Transverse colon (tissue), 4 donors: Measurements from ENCODE around the gene RPAP3.

Experiments used
- POLR2A ChIP-seq: fragments of 450-650 bp; IDR thresholded peaks from one replicate; pipeline ENCODE4 v1.6.1; 2016; ENCODE audit warnings: antibody characterized with exemption, mild to moderate bottlenecking, moderate library complexity
- POLR2AphosphoS5 ChIP-seq, 3 donors: sonication (generic); formaldehyde crosslinking; IDR thresholded peaks; one replicate each; pipeline ENCODE4 v1.6.1; 2016; ENCODE audit warnings: antibody characterized with exemption in 3 of 3
- TF ChIP-seq, protein P1 (sequence below), 5 experiments: fragments of 200-600 bp in 3 of 5; fragments of 450-650 bp in 2 of 5; sonication (generic) in 3 of 5; IDR thresholded peaks; 1 replicate in 2 of 5; 2 replicates in 3 of 5; pipeline ENCODE4 v1.5.1; 2016 to 2017; ENCODE audit warnings: antibody characterized with exemption in 5 of 5, inconsistent platforms in 3 of 5, mild to moderate bottlenecking in 2 of 5, moderate library complexity in 1 of 5

DNA sequence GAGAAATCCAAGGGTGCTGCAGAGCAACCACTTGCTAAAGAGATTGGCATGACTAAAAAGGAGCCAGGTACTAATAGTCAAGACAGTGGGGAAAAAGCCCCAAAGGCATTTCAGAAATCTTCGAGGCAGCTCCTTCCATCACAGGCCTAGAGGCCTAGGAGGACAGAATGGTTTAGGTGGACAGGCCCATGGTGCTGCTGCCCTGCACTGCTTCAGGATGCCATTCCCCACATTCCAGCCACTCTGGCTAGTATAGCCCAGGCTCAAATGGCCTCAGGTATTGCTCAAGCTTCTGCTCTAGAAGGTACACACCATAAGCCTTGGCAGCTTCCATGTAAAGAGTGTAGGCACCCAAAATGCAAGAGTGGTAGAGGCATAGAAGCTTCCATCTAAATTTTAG lies 92.9 kb downstream of the RPAP3 start:
- TF ChIP-seq POLR2AphosphoS5 (IDR thresholded peaks at IDR 0.05) = no peak
- TF ChIP-seq, protein P1, sequence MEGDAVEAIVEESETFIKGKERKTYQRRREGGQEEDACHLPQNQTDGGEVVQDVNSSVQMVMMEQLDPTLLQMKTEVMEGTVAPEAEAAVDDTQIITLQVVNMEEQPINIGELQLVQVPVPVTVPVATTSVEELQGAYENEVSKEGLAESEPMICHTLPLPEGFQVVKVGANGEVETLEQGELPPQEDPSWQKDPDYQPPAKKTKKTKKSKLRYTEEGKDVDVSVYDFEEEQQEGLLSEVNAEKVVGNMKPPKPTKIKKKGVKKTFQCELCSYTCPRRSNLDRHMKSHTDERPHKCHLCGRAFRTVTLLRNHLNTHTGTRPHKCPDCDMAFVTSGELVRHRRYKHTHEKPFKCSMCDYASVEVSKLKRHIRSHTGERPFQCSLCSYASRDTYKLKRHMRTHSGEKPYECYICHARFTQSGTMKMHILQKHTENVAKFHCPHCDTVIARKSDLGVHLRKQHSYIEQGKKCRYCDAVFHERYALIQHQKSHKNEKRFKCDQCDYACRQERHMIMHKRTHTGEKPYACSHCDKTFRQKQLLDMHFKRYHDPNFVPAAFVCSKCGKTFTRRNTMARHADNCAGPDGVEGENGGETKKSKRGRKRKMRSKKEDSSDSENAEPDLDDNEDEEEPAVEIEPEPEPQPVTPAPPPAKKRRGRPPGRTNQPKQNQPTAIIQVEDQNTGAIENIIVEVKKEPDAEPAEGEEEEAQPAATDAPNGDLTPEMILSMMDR (IDR thresholded peaks at IDR 0.05) = no peak
- no peak for TF ChIP-seq POLR2A
